ENCODE results near the gene POM121C.
"Not testable (repeated sequence)": the region's sequence is repeated elsewhere in the genome, so short reads cannot be mapped to it uniquely, and the experiment has no call there.

The POM121C gene

GRCh38 chr7:75423481-75423880, 62.6 kb downstream of the POM121C start:
- not testable (repeated sequence) for DNase-seq

GRCh38 chr7:75421798-75422710, 64.0 kb downstream of the POM121C start:
- not testable (repeated sequence) for DNase-seq

- DNase-seq, result not testable (repeated sequence)
Observed at GRCh38 chr7:75420152-75420551, 65.9 kb downstream of the POM121C start.

DNA sequence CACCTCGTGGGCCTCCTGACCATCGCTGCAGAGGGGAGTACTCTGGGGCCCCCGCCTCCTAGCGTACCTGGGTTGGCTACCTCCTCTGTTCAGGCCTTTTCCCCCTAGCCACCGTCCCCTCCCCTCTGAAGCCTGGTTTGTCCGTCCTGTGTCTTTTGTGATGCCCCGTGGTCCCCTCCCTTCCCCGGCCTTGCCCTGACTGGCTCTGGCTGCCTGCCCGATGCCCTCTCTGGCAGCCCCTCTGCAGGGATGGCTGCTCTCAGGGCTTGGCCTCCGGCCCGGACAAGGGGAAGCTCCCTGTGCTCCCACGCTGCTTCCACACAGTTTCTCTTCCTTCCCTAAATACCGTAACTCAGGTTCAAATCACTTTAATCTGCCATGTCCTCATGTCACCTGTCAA, 66.4 kb downstream of the POM121C start:
- DNase-seq, result not testable (repeated sequence)

DNA sequence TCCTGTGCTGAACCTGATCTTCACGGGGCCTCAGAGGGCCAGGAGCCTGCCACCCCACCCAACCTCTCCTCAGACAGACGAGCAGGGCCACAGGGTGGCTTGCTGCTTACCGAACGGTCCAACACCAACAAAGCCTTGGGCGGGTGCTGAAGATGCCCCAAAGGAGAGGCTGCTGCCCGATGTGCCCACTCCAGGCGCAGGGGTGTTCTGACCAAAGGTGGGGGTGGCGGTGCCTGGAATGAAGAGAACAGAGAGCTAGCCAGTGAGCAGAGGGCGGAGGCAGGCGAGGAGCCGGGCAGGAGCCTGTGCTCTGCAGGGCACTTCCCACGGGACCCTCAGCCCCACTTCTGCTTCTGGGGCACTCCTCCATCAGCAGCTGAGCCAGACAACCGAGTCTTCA, 66.9 kb downstream of the POM121C start:
- not testable (repeated sequence) for DNase-seq

DNA sequence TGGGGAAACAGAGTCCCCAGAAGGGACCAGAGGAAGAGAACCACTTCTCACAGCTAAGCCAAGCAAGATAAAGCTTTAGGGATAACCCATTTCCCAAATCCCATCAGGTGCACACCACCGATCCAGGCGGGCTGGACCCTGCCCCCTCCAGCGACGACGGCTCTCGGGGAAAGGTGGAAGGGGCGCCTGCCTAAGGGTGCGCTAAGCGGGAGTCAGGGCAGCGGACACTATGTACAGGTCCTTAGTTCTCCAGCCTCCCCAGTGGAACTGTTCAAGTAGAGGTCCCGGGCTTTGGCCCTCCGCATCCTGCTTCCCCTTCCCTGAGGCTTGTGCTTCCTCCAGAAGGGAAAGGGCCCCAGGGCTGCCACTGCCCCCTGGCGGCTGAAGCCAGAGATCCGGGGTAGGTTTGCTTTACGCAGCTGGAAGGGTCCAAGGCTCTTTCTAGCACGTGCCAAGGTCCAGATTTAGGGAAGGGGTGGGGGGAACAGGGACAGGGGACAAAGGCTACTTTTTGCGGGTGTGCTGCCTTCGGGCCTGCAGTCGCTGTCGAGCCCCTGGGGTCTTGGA, 67.7 kb downstream of the POM121C start:
- not testable (repeated sequence) for DNase-seq

GRCh38 chr7:75416787-75417186, 69.3 kb downstream of the POM121C start:
- DNase-seq, result not testable (repeated sequence)

GRCh38 chr7:75415829-75416373, 70.2 kb downstream of the POM121C start:
- DNase-seq, result not testable (repeated sequence)

DNA sequence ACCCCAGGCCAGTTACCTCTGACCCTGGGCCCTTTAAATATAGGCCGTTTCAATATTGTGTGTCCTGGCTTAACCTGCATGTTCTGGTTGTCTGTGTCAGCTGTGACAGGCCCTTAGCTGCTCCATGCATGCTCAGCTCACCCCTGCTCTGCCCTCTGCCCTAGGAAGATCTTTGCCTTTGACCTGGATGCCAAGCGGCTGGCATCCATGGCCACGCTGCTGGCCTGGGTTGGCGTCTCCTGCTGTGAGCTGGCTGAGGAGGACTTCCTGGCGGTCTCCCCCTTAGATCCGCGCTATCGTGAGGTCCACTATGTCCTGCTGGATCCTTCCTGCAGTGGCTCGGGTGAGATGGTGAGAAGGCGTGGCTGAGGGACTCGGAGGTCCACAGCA, 70.7 kb downstream of the POM121C start:
- not testable (repeated sequence) for DNase-seq

GRCh38 chr7:75414708-75415427, 71.2 kb downstream of the POM121C start:
- not testable (repeated sequence) for DNase-seq

DNA sequence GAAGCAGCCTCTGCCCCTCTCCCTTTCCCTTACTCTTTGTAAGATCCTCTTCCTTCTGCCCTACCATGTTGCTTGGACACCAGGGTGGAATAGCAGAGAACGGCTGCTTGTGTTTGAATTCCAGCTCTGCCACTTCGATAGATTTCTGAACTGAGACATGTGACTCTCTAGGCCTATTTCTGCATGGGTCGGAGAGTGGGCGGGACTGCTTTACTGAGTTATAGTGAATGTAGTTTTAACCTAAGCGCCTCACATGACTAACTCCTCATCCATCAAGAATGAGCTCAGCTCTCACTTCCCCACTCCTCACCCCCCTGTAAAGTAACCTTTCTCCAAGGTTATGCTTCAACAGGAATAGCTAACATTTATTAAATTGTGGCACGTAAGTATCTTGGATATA, 71.9 kb downstream of the POM121C start:
- DNase-seq, result not testable (repeated sequence)

DNA sequence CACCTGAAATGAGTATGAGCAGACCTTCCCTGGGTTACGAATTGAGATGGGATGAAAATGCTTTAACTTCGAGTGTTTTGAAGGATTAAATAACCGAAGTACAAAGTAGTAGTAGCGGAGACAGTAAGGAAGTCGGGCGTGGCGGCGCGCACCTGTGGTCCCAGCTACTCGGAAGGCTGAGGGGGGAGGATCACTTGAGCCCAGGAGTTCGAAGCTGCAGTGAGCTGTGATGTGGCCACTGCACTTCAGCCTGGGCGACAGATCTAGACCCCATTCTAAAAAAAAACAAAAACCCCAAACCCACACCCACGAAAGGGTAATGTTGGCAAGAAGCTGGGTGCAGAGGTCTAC, 75.3 kb downstream of the POM121C start:
- DNase-seq, result not testable (repeated sequence)

- DNase-seq, result not testable (repeated sequence)
Observed at GRCh38 chr7:75409880-75410822, 75.9 kb downstream of the POM121C start.

DNA sequence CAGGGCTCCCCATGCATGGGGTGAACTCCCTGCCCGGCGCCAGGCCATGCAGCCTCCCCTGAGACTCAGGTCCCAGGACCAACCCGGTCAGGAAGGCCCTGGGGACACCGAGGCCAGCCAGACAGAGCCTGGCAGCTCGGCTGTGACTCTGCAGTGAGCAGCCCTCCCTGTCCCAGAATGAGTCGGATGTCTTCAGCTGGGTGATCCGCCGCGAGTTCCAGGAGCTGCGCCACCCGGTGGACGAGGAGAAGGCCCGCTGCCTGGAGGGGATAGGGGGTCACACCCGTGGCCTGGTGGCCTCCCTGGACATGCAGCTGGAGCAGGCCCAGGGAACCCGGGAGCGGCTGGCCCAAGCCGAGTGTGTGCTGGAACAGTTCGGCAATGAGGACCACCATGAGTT, 81.4 kb downstream of the POM121C start:
- not testable (repeated sequence) for DNase-seq

DNA sequence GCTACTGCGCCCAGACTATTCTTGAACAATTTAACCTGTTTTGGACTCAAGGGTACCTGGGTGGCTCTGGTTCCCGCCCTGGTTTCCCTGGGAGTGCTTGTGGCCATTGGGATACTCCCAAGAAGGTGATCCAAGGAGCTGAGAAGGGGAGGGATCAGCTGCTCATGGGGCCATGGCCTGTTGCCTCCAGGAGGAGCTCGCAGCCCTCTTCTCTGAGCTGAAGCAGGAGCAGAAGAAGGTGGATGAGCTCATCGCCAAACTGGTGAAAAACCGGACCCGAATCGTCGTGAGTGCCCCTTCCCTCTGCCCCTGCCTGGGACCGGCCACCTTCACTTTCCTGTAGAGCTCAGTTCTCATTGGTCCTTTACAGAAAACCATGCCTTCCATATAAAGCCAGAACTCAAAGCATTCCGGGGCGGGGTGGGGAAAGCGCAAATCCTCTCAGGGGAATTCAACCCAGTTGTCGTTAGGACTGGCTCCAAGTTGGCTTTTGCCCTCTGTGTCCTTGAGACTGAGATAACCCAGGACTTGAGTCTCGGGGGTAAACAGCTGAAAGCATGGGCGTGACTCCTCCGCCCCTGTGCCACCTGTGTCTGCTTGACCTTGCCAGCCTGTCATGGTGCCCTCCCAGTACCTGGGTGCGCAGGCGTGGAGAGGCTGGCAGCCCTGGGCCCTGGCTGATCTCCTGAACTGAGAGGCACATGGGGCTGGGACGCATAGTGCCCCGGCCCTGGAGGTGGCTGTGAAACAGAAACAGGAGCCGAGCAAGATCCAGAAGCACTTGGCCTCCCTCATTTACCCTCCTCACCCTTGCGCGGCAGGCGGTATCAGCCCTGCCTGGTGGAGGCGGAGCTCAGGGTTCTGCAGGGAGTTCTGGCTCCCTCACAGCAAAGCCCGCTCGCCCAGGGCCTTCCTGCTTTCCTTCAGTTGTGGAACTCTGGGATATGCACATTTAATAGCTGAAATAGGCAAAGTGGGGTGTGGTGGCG, 82.3 kb downstream of the POM121C start:
- not testable (repeated sequence) for DNase-seq

GRCh38 chr7:75400575-75400974, 85.5 kb downstream of the POM121C start:
- DNase-seq, result not testable (repeated sequence)

- not testable (repeated sequence) for DNase-seq
Observed at GRCh38 chr7:75398771-75399700, 87.1 kb downstream of the POM121C start.

GRCh38 chr7:75397865-75398264, 88.2 kb downstream of the POM121C start:
- not testable (repeated sequence) for DNase-seq

DNA sequence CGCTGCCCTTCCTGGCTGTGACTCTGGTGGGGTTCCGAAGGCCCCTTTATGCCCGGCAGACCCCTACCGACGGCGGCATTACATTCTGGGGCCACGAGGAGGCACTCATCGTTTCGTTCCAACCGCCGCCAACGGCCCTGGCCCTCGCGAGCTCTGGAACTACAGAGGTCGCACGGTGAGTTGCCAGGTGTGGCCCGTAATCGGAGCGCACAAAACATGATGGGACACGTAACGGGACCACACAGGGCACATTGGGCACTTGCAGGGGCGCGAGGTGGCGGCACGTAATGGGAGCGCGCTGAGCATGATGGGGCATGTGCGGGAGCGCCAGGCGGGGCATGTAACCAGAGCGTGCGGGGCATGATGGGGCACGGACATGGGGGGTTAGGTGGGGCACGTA, 90.8 kb downstream of the POM121C start, which contains the start of gene TRIM73:
TSS of gene TRIM73 (plus strand) at position 301 of the 400 bp plus-strand sequence. CDS start 3,305 bp downstream, outside the sequence.
- not testable (repeated sequence) for DNase-seq
